ENCODE measurements around the gene TXNDC16. TPM values are rescaled to one million over a fixed set of nuclear protein-coding genes. Genes with fewer than 3 reads are reported as not detected.

Gene TXNDC16
- total RNA-seq, 1 donor from 2014 or later: 11.5 TPM

- no peak for DNase-seq (ENCODE audit: low read depth, low spot score)
- TF ChIP-seq, protein P1, sequence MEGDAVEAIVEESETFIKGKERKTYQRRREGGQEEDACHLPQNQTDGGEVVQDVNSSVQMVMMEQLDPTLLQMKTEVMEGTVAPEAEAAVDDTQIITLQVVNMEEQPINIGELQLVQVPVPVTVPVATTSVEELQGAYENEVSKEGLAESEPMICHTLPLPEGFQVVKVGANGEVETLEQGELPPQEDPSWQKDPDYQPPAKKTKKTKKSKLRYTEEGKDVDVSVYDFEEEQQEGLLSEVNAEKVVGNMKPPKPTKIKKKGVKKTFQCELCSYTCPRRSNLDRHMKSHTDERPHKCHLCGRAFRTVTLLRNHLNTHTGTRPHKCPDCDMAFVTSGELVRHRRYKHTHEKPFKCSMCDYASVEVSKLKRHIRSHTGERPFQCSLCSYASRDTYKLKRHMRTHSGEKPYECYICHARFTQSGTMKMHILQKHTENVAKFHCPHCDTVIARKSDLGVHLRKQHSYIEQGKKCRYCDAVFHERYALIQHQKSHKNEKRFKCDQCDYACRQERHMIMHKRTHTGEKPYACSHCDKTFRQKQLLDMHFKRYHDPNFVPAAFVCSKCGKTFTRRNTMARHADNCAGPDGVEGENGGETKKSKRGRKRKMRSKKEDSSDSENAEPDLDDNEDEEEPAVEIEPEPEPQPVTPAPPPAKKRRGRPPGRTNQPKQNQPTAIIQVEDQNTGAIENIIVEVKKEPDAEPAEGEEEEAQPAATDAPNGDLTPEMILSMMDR (conservative IDR thresholded peaks at IDR 0.05): no peak
- Mint-ChIP-seq H3K27me3 (ENCODE audit: low read depth) (no peaks in the 10 kb centered on the region), H3K4me3 (no peak overlapping the region), H3K36me3 (ENCODE audit: low read depth) (no peaks in the 10 kb centered on the region), H3K9me3 (no peaks in the 10 kb centered on the region), H3K27ac (ENCODE audit: unreplicated experiment) (no peak overlapping the region), H3K4me1 (no peaks in the 10 kb centered on the region)
These were observed 135.2 kb downstream of the TXNDC16 start for GRCh38 chr14:52417139-52417538.

- Mint-ChIP-seq H3K27ac (ENCODE audit: unreplicated experiment) (no peak overlapping the region), H3K27me3 (ENCODE audit: low read depth) (no peaks in the 10 kb centered on the region)
- TF ChIP-seq, protein P1 (conservative IDR thresholded peaks at IDR 0.05): no peak
These were observed 138.4 kb downstream of the TXNDC16 start for GRCh38 chr14:52413729-52414408.

DNA sequence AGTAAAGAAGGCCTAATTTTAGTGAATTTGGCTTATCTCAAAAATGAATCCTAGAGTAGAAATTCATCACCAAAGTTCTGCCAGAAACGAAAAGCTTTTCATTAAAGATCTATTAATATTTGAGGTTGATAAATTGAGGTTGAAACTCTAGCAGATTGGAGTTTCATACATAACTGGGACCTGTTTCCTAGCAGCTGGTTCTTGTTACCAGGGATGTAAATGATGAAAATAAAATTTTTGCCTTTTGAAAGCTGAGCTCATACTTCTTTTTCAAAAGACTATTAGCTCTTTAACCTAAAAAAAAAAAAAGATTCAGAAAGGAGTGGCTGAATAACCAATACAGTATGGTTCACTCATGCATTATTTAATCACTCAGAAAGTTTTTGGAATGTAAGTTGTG lies 139.9 kb downstream of the TXNDC16 start:
- H3K9me3 Mint-ChIP-seq: no peaks in the 10 kb centered on the region
- no peaks in the 10 kb centered on the region for H3K4me1 Mint-ChIP-seq
- no peaks in the 10 kb centered on the region for H3K36me3 Mint-ChIP-seq (ENCODE audit: low read depth)
- DNase-seq (ENCODE audit: low read depth, low spot score): no peak
- TF ChIP-seq, protein P1 (conservative IDR thresholded peaks at IDR 0.05): no peak
- no peak overlapping the region for H3K27ac Mint-ChIP-seq (ENCODE audit: unreplicated experiment)
- no peaks in the 10 kb centered on the region for H3K27me3 Mint-ChIP-seq (ENCODE audit: low read depth)
- no peak overlapping the region for H3K4me3 Mint-ChIP-seq

More at GRCh38 chr14:52413729-52414408, 138.4 kb downstream of the TXNDC16 start:
- H3K4me1 Mint-ChIP-seq: no peaks in the 10 kb centered on the region
- no peaks in the 10 kb centered on the region for H3K9me3 Mint-ChIP-seq
- no peak for DNase-seq (ENCODE audit: low read depth, low spot score)
- H3K36me3 Mint-ChIP-seq (ENCODE audit: low read depth): no peaks in the 10 kb centered on the region
- H3K4me3 Mint-ChIP-seq: no peak overlapping the region

DNA sequence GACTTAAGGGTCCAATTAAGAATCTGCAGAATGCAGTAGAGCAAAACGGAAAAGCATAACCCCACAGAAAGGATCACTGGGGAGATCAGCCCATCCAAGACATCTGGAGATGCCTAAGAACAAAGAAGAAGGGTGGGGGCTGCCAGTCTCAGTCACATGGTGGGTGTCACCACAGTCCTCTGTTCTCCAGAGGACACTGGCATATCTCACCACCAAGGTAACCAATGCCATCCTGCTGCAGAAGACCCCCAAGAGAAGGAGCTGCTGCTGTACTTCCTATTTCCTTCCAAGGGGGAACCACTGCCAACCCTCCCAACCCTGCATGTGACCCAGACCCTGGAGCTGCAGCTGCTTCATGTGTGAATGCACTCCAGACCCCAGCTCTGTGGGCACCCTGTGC lies 147.0 kb downstream of the TXNDC16 start:
- H3K36me3 Mint-ChIP-seq (ENCODE audit: low read depth): no peaks in the 10 kb centered on the region
- no peaks in the 10 kb centered on the region for H3K27me3 Mint-ChIP-seq (ENCODE audit: low read depth)
- no peak overlapping the region for H3K4me3 Mint-ChIP-seq
- DNase-seq (ENCODE audit: low read depth, low spot score): no peak
- no peaks in the 10 kb centered on the region for H3K9me3 Mint-ChIP-seq
- TF ChIP-seq, protein P1 (conservative IDR thresholded peaks at IDR 0.05): no peak
- peaks cover 6% of the 10 kb centered on the region for H3K4me1 Mint-ChIP-seq
- H3K27ac Mint-ChIP-seq (ENCODE audit: unreplicated experiment): no peak overlapping the region

DNA sequence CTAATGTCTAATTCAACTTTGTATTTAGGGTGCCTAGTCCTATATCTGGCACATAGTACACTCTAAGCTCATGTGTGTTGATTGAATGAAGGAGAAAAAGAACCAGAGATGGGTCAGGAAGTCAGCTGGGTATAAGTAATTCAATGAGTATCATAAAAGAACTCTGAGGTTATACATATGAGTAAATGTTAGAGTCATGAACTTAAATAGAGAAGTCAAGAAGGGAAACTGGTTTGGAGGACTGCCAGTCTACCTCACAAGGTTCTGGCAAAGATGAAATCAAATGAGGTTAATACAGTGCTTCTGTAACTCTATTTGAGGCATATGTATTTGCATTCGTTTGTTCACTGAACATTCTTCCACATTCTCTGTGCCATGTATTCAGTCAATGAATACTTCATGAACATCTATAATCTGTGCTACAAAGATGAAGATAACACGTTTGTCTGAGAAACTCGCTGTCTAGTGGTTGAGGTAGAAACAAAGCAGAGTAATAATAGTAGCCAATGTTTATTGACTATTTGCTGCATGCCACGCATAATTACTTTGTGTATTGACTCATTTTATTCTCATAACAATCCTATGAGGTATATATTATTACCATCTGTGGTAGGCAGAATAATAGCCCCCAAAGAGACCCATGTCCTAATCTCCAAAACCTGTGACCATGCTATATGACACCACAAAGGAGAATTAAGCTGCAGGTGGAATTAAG lies 149.3 kb downstream of the TXNDC16 start:
- Mint-ChIP-seq H3K36me3 (ENCODE audit: low read depth) (no peaks in the 10 kb centered on the region), H3K27ac (ENCODE audit: unreplicated experiment) (no peak overlapping the region), H3K27me3 (ENCODE audit: low read depth) (no peaks in the 10 kb centered on the region), H3K9me3 (no peaks in the 10 kb centered on the region), H3K4me3 (no peak overlapping the region), H3K4me1 (peaks cover 6% of the 10 kb centered on the region)
- TF ChIP-seq, protein P1 (conservative IDR thresholded peaks at IDR 0.05): no peak
- no peak for DNase-seq (ENCODE audit: low read depth, low spot score)
